Pancreas (tissue), 10 donors: Measurements from ENCODE around the gene RPP25L. TPM values are rescaled to one million over a fixed set of nuclear protein-coding genes. Genes with fewer than 3 reads are reported as not detected.

Experiments
- ATAC-seq, 4 donors: fragments of 200-7000 bp; cut with Tn5 transposase; one replicate each; pipeline versions ENCODE4 v1.8.0 to v1.9.1; 2020; ENCODE audit warnings: mild to moderate bottlenecking in 4 of 4, moderate library complexity in 4 of 4
- DNase-seq, 6 donors: peaks; one replicate each; pipeline ENCODE4 v3.0.0-alpha.2; 2020
- FAIRE-seq: peaks from 2 replicates; lab custom pipeline; 2012; peaks lifted over from hg19 to GRCh38; lab: Jason Lieb, UNC
- H3K27ac ChIP-seq, 4 donors: fragments of 200-600 bp; sonication (generic); 1 replicate in 3 of 4; 2 replicates in 1 of 4; pipeline versions ENCODE4 v1.5.0 to v1.8.0; 2020
- H3K27me3 ChIP-seq, 4 donors: fragments of 200-600 bp; one replicate each; pipeline ENCODE4 v1.8.0; 2021
- H3K36me3 ChIP-seq, 3 donors: fragments of 200-600 bp; sonication (generic) in 1 of 3; one replicate each; pipeline versions ENCODE4 v1.5.0 to v1.8.0; 2020 to 2021
- H3K4me1 ChIP-seq, 3 donors: fragments of 200-600 bp; one replicate each; pipeline ENCODE4 v1.8.0; 2021
- H3K4me3 ChIP-seq, 4 donors: fragments of 200-600 bp; sonication (generic) in 2 of 4; one replicate each; pipeline versions ENCODE4 v1.5.0 to v1.8.0; 2020 to 2021
- H3K9me3 ChIP-seq, 4 donors: fragments of 200-600 bp; one replicate each; pipeline ENCODE4 v1.8.0; 2021
- CTCF ChIP-seq, 4 donors: fragments of 200-600 bp; sonication (generic) in 3 of 4; IDR thresholded peaks; one replicate each; pipeline versions ENCODE4 v1.5.0 to v1.8.0; 2021; ENCODE audit warnings: antibody characterized with exemption in 4 of 4
- WGBS, 2 donors: extraction: QIAGEN DNeasy Blood & Tissue Kit; methylation state at CpG; one replicate each; pipeline ENCODE4 v1.1.7; 2013; 5-methylcytosine and 5-hydroxymethylcytosine counted together
- intact Hi-C, 3 donors: fragments of 100-400 bp; cut with DNase I; formaldehyde crosslinking; loops; one replicate each; pipeline versions ENCODE4 v1.11.1 to v1.14.2; 2022
- polyA plus RNA-seq, 2 donors: library from polyadenylated mRNA; stranded (reverse); fragments of 200-250 nt; gene quantifications; one replicate each; pipeline ENCODE4 v1.2.3, GENCODE V29; 2013
- total RNA-seq, 6 donors: library from RNA; stranded (reverse); fragmentation: NEBNext Ultra II Directional in 4 of 6; extraction: Animal tissue kit (Norgen Biotek cat#: 25700) in 4 of 6; gene quantifications; one replicate each; pipeline versions ENCODE4 v1.2.1 to v1.2.4, GENCODE V29; 2021 to 2023
- donor health status: healthy with polysubstance abuse.
- donor health status: DM: no; HTN: no; CAD: no; lungs with moderate emphysema.
- donor health status: DM: no; HTN: no; CAD: no.
- donor health status: control.
- donor health status: control.
- donor health status: Bipolar disorder and iron deficiency.
- donor health status: DM: yes; HTN: yes; CAD: no.
- donor health status: DM: no; HTN: no; CAD: no.
- donor health status: DM: no; HTN: no; CAD: no.
- donor health status: DM: yes; HTN: yes; CAD: no.

The RPP25L gene
- total and polyA plus RNA-seq, 8 donors, result 7.6 to 19.8 (median 12.4) TPM

- no peaks in the 10 kb centered on the region for H3K9me3 ChIP-seq
- FAIRE-seq (no peak), DNase-seq (no peak), ATAC-seq (no peak)
- no peak for TF ChIP-seq CTCF (IDR thresholded peaks at IDR 0.05)
- intact Hi-C loops, result no loop called here
- H3K4me1 ChIP-seq, result peaks cover 0 to 7% (median 0%) of the 10 kb centered on the region in 3 donors
- H3K4me3 ChIP-seq, result no peak overlapping the region
- no peak overlapping the region for H3K27ac ChIP-seq
- peaks cover 0 to 28% (median 8%) of the 10 kb centered on the region in 4 donors for H3K27me3 ChIP-seq
- 66 to 79% methylated on average over 3 of the region's 3 CpGs for WGBS, 2 donors
- no peaks in the 10 kb centered on the region for H3K36me3 ChIP-seq
These were observed 13.2 kb upstream of the RPP25L start for GRCh38 chr9:34625186-34625486.

- Histone ChIP-seq H3K4me1 (peaks cover 0 to 9% (median 2%) of the 10 kb centered on the region in 3 donors), H3K36me3 (no peaks in the 10 kb centered on the region), H3K9me3 (no peaks in the 10 kb centered on the region), H3K27ac (no peak overlapping the region), H3K27me3 (peaks cover 0 to 28% (median 8%) of the 10 kb centered on the region in 4 donors), H3K4me3 (no peak overlapping the region)
- no peak for TF ChIP-seq CTCF (IDR thresholded peaks at IDR 0.05)
- DNase-seq (no peak), ATAC-seq (no peak), FAIRE-seq (no peak)
- intact Hi-C loops, result no loop called here
- 33 to 35% methylated on average over 36 to 39 of the region's 39 CpGs for WGBS, 2 donors
These were observed 12.7 kb upstream of the RPP25L start for GRCh38 chr9:34624475-34625185.

- no peaks in the 10 kb centered on the region for H3K9me3 ChIP-seq
- H3K4me3 ChIP-seq, result no peak overlapping the region
- H3K27me3 ChIP-seq, result peaks cover 0 to 28% (median 8%) of the 10 kb centered on the region in 4 donors
- no peak for DNase-seq
- 19 to 23% methylated on average over 45 to 63 of the region's 63 CpGs for WGBS, 2 donors
- TF ChIP-seq CTCF (IDR thresholded peaks at IDR 0.05), result no peak
- ATAC-seq, result no peak
- H3K27ac ChIP-seq, result no peak overlapping the region
- H3K36me3 ChIP-seq, result no peaks in the 10 kb centered on the region
- peaks cover 0 to 11% (median 5%) of the 10 kb centered on the region in 3 donors for H3K4me1 ChIP-seq
- intact Hi-C loops, result no loop called here
- FAIRE-seq, result no peak
These were observed 11.7 kb upstream of the RPP25L start for GRCh38 chr9:34623374-34624235.

- Histone ChIP-seq H3K4me1 (peaks cover 0 to 8% (median 5%) of the 10 kb centered on the region in 3 donors), H3K27me3 (peaks cover 0 to 18% (median 6%) of the 10 kb centered on the region in 4 donors), H3K36me3 (peaks cover 0 to 21% (median 7%) of the 10 kb centered on the region in 3 donors), H3K4me3 (peak within 1 kb of the TSS; percentile 84 to 94 (median 92)), H3K9me3 (no peaks in the 10 kb centered on the region), H3K27ac (no peak within 1 kb of the TSS)
- ATAC-seq, result peak; percentile 99 to 100 (median 100)
- peak; percentile 73 for FAIRE-seq
- WGBS, 2 donors, result 3 to 4% methylated on average over 42 to 43 of the region's 43 CpGs
- intact Hi-C loops, result no loop called here
- peak; percentile 82 to 95 (median 92) for DNase-seq
- no peak for TF ChIP-seq CTCF (IDR thresholded peaks at IDR 0.05)
These were observed 8.4 kb upstream of the RPP25L start, which contains the start of gene DCTN3 for GRCh38 chr9:34620061-34620994. Gene DCTN3 (minus strand): TSS chr9:34620495. CDS start chr9:34620464, 31 bp downstream.
